Fibroblast of pulmonary artery (primary cell): Measurements from ENCODE around the gene SCNN1A.

ENCODE experiments used
- DNase-seq: peaks from one replicate; pipeline ENCODE4 v3.0.0-alpha.2; 2010; ENCODE audit warnings: low read depth
- H3K4me3 ChIP-seq: replicated peaks from 2 replicates; pipeline ENCODE4 v1.5.1; 2011; ENCODE audit warnings: low read depth, mild to moderate bottlenecking, control low read depth, low read length, moderate library complexity
- CTCF ChIP-seq: IDR thresholded peaks from 2 replicates; pipeline ENCODE4 v1.5.1; 2011; ENCODE audit warnings: mild to moderate bottlenecking, control low read depth, low read length, inconsistent platforms; ENCODE audit errors: missing control alignments

Gene SCNN1A

GRCh38 chr12:6373022-6373787 lies 2.2 kb downstream of the SCNN1A start:
- TF ChIP-seq CTCF = no peak

GRCh38 chr12:6372403-6373003 lies 2.9 kb downstream of the SCNN1A start:
- TF ChIP-seq CTCF = no peak
- H3K4me3 ChIP-seq = no peak overlapping the region
- peak; percentile 82 for DNase-seq

More at GRCh38 chr12:6373022-6373787, 2.2 kb downstream of the SCNN1A start:
- no peak overlapping the region for H3K4me3 ChIP-seq
- no peak for DNase-seq

GRCh38 chr12:6370994-6371754 lies 4.2 kb downstream of the SCNN1A start:
- H3K4me3 ChIP-seq = no peak overlapping the region
- peak; percentile 35 for TF ChIP-seq CTCF
- peak; percentile 45 for DNase-seq

GRCh38 chr12:6370576-6370935 lies 4.8 kb downstream of the SCNN1A start:
- DNase-seq = no peak
- H3K4me3 ChIP-seq = no peak overlapping the region
- no peak for TF ChIP-seq CTCF

GRCh38 chr12:6369916-6370575 lies 5.3 kb downstream of the SCNN1A start:
- H3K4me3 ChIP-seq = no peak overlapping the region
- DNase-seq = no peak
- TF ChIP-seq CTCF = no peak

GRCh38 chr12:6368906-6369525 lies 6.3 kb downstream of the SCNN1A start:
- no peak overlapping the region for H3K4me3 ChIP-seq
- TF ChIP-seq CTCF = no peak

More at GRCh38 chr12:6368906-6369525, 6.3 kb downstream of the SCNN1A start:
- no peak for DNase-seq
